NK-92 (cell line): ENCODE data around the gene SLC22A31.
A peak's percentile ranks its signal among the peaks of the same experiment; 100 is the strongest.
"Not testable (repeated sequence)": the region's sequence is repeated elsewhere in the genome, so short reads cannot be mapped to it uniquely, and the experiment has no call there.

ENCODE experiments used
- DNase-seq: peaks from one replicate; lab custom pipeline; 2025; ENCODE audit not compliant: unreplicated experiment; lab: John Stamatoyannopoulos, UW

Gene SLC22A31

GRCh38 chr16:89200124-89200849, at the start of gene SLC22A31:
TSS of gene SLC22A31 (minus strand) at chr16:89200537. CDS start at chr16:89200501, 36 bp downstream.
- DNase-seq, result no peak

GRCh38 chr16:89248196-89248982, 48.1 kb upstream of the SLC22A31 start:
- DNase-seq, result no peak

GRCh38 chr16:89247734-89248075, 47.4 kb upstream of the SLC22A31 start:
- not testable (repeated sequence) for DNase-seq

GRCh38 chr16:89246903-89247733, 46.8 kb upstream of the SLC22A31 start:
- DNase-seq, result peak; percentile 60

GRCh38 chr16:89246383-89246902, 46.1 kb upstream of the SLC22A31 start:
- no peak for DNase-seq

GRCh38 chr16:89244754-89245153, 44.4 kb upstream of the SLC22A31 start:
- DNase-seq, result no peak

GRCh38 chr16:89244264-89244663, 43.9 kb upstream of the SLC22A31 start:
- DNase-seq, result not testable (repeated sequence)

- DNase-seq, result no peak
Measured at GRCh38 chr16:89243664-89244063, 43.3 kb upstream of the SLC22A31 start.

GRCh38 chr16:89242795-89243200, 42.5 kb upstream of the SLC22A31 start:
- no peak for DNase-seq

- peak; percentile 45 for DNase-seq
Measured at GRCh38 chr16:89241187-89242007, 41.1 kb upstream of the SLC22A31 start.

GRCh38 chr16:89237733-89238132, 37.4 kb upstream of the SLC22A31 start:
- no peak for DNase-seq

- no peak for DNase-seq
Measured at GRCh38 chr16:89233678-89234490, 33.5 kb upstream of the SLC22A31 start.

- DNase-seq, result no peak
Measured at GRCh38 chr16:89232107-89232506, 31.8 kb upstream of the SLC22A31 start.

GRCh38 chr16:89230255-89230654, 29.9 kb upstream of the SLC22A31 start:
- no peak for DNase-seq

GRCh38 chr16:89224665-89225064, 24.3 kb upstream of the SLC22A31 start:
- DNase-seq, result no peak

- no peak for DNase-seq
Measured at GRCh38 chr16:89222931-89223330, 22.6 kb upstream of the SLC22A31 start.

- no peak for DNase-seq
Measured at GRCh38 chr16:89221604-89222003, 21.3 kb upstream of the SLC22A31 start.

- no peak for DNase-seq
Measured at GRCh38 chr16:89219365-89219764, 19.0 kb upstream of the SLC22A31 start.

GRCh38 chr16:89217388-89218191, 17.3 kb upstream of the SLC22A31 start, which contains the start of gene ZNF778:
TSS of gene ZNF778 (plus strand) at chr16:89217703. CDS start at chr16:89221128, 3,425 bp downstream.
- no peak for DNase-seq
